H1 (cell line): ENCODE results near the gene CNPY4. TPM values are rescaled to one million over a fixed set of nuclear protein-coding genes. Genes with fewer than 3 reads are reported as not detected.

Source experiments
- MAFK ChIP-seq: IDR thresholded peaks from 2 replicates; pipeline ENCODE4 v1.6.1; 2012; ENCODE audit warnings: low read depth, mild to moderate bottlenecking, improper control_type of control experiment, low read length
- POLR2A ChIP-seq, 2 experiments: IDR thresholded peaks; 1 replicate in 1 of 2; 2 replicates in 1 of 2; pipeline ENCODE4 v1.6.1; 2011; ENCODE audit warnings: low read depth in 2 of 2, low read length in 2 of 2, mild to moderate bottlenecking in 2 of 2; ENCODE audit errors: control extremely low read depth in 1 of 2
- RBBP5 ChIP-seq: IDR thresholded peaks from 2 replicates; pipeline ENCODE4 v1.7.1; 2012; ENCODE audit warnings: low read depth, mild to moderate bottlenecking, inconsistent platforms, low read length, moderate library complexity, borderline replicate concordance
- SIX5 ChIP-seq: IDR thresholded peaks from 2 replicates; pipeline ENCODE4 v1.6.1; 2011; ENCODE audit warnings: mild to moderate bottlenecking, low read depth, low read length
- polyA plus RNA-seq, 7 experiments: library from polyadenylated mRNA; depleted of rRNA in 3 of 7; stranded (reverse) in 5 of 7; unstranded in 2 of 7; fragments of >200 nt in 5 of 7; fragments of 200-250 nt in 2 of 7; gene quantifications; 1 replicate in 5 of 7; 2 replicates in 1 of 7; 4 replicates in 1 of 7; pipeline versions ENCODE4 v1.2.1 to v1.2.3, GENCODE V29; 2011 to 2013; ENCODE audit warnings: missing spikeins in 2 of 7, mixed read lengths in 2 of 7
- total RNA-seq: library from RNA; stranded (reverse); fragmentation: NEBNext Ultra II Directional; extraction: Animal tissue kit (Norgen Biotek cat#: 25700); gene quantifications from 2 replicates; pipeline ENCODE4 v1.2.1, GENCODE V29; 2021

The CNPY4 gene
- total and polyA plus RNA-seq, 2 of the 8 experiments (the other 6 are each of a cell fraction or from before 2014, with no cell fraction given) = 10.2 to 15.3 TPM

DNA sequence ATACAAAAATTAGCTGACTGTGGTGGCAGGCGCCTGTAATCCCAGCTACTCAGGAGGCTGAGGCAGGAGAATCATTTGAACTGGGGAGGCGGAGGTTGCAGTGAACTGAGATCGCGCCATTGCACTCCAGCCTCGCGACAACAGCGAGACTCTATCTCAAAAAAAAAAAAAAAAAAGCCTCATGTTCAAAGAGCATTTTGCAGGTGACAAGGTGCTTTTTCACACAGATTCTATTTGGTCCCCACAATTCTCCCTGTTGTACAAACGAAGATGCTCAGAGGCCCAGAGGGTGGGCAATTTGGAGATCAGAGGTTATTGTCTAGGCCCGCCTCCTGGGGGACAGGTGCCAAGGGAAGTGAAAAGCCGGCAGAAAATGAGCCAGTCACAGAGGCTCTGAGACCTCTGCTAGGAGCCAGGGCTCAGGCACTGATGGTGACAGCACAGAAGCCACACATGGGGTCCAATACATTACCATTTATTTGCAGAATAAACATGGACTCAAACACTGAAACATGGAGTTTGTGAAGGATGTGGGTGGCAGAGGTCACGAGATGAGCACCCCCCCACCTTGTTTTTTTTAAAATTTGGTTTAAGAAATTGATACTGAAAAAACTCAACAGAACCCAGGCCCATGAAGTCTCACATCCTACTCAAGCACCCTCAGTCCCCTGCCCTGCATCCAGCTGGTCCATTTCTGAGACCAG, 49.9 kb downstream of the CNPY4 start (continued):
- no peak for TF ChIP-seq RBBP5
- no peak for TF ChIP-seq MAFK
- TF ChIP-seq POLR2A (IDR thresholded peaks at IDR 0.05; ENCODE audit: control extremely low read depth in 1 of 2, low read depth in 2 of 2, low read length in 2 of 2) = no peak
- no peak for TF ChIP-seq SIX5
